NCI-H774 (cell line): Measurements from ENCODE around the gene CCS.
"Not testable (repeated sequence)": the region's sequence is repeated elsewhere in the genome, so short reads cannot be mapped to it uniquely, and the experiment has no call there.

Source experiments
- DNase-seq: peaks from one replicate; lab custom pipeline; 2025; lab: John Stamatoyannopoulos, UW

The CCS gene, protein sequence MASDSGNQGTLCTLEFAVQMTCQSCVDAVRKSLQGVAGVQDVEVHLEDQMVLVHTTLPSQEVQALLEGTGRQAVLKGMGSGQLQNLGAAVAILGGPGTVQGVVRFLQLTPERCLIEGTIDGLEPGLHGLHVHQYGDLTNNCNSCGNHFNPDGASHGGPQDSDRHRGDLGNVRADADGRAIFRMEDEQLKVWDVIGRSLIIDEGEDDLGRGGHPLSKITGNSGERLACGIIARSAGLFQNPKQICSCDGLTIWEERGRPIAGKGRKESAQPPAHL

DNA sequence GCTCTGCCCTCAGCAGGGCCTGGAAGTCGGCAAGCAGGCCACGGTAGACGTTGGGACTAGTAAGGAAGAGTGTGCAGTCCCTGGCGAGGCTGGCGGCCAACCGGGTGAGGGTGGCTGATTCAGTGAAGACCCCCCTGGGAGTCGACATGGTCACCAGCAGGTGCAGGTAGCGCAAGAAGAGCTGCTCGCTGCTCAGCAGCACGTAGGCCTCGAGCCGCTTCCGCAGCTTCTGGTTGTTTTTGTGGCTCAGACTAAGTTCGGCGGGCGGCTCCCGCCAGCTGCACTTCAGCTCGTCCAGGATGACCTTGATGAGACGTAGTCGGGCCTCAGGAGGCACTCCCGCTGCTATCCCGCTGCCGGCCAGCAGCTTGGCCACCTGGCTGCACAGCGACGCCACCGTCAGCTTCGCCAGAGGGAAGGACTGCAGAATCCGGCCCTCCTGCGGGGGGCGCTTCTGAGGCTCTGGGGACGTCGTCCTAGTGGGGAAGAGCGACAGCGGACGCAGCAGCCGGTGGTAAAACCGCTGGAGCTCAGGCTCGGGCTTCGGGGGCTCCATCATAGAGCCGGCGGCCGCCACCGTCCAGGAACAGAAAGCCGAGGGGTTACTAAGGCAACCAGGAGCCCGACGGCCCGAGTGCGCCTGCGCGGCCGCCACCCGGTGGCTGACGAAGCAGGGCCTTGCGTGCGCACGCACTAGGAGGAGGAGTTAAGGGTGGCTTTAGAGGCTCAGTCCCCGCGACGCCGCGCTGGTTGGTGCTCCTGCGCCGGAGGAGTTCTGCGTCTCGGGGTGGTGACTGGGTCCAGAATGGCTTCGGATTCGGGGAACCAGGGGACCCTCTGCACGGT, at the start of gene CCS, which contains the start of gene CCDC87:
Gene CCS (plus strand): TSS at position 729 of the 846 bp plus-strand sequence. CDS start 77 bp downstream, at position 806.
Gene CCDC87 (minus strand): TSS at position 607 of the 846 bp plus-strand sequence. CDS start 48 bp downstream, at position 559.
- DNase-seq, result peak; percentile 95

DNA sequence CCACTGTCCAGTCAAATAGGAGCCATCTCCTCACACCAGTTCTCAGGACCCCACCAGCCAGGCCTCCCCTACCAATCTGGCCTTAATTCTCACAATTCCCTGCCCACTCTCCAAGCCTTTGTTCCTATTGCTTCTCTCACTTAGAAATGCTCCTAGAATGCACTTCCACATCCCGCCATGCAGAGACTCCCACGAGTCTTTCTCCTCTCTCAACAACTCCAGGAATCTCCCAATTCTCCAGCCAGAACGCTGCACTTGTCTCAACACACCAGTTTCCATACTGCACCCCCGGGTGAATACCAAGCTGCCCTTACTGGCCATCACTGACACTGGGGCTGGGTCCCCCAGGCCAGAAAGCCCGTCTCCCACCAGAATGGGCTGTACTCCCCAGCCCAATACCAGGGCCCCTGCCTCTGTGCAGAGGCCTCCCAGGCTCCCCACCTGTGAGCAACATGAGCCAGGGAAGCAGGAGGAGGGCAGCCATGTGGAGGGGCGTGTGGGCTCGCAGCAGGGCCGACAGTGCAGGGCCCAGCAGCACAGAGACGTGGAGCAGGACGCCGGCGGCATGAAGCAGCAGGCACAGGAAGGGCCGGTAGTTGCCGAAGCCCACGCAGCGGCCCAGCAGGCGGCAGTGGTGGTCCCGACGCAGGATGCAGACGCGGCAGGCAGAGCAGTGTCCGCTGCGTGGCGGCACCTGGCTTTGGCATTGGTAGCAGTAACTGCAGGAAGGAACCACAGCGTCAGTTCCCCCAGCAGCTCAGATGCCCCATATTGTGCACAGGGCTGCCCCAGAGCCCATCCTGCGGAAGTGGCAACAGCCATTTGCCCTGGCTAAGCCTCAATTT, 49.5 kb upstream of the CCS start:
- DNase-seq, result no peak

DNA sequence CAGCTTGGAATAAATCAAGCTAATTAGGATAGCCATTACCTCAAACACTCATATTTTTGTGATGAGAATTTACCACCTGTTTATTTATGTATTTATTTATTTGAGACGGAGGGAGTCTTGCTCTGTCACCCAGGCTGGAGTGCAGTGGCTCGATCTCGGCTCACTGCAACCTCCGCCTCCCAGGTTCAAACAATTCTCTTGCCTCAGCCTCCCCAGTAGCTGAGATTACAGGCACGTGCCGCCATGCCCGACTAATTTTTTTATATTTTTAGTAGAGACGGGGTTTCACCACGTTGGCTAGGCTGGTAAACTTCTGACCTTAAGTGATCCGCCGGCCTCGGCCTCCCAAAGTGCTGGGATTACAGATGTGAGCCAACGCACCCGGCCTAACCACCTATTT, 48.0 kb upstream of the CCS start:
- not testable (repeated sequence) for DNase-seq

DNA sequence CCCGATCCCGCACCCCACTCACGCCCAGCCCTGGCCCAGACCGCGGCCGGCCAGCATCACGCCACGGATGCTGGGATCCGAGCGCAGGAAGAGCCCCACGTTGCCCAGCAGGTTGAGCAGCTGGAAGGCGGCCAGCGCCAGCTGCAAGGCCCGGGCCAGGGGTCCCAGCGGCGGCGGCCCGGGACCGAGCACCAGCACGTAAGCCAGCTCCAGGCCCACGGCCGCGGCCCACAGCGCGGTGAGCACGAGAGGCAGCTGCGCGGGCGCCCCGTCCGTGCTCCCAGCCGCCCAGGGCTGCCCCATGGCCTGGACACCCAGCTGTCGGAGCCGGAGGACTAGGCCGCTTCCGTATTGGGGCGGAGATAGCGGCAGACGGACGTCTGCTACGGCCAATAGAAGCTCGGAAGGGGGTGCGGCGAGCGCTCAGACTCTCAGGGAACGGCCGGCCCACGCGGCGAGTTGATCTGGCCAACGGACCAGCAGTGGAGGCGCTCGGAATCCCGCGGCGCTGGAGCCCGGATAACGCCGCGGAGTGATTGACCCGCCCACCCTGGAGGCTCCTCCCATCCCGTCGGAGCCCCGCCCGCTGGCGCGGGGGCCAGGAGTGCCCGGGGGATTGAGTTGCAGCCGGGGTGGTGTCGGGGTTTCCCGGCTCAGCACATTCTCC, 47.2 kb upstream of the CCS start, which contains the start of gene ZDHHC24:
Gene ZDHHC24 (minus strand): TSS at position 348 of the 667 bp plus-strand sequence. CDS start 45 bp downstream, at position 303.
- DNase-seq, result peak; percentile 98

DNA sequence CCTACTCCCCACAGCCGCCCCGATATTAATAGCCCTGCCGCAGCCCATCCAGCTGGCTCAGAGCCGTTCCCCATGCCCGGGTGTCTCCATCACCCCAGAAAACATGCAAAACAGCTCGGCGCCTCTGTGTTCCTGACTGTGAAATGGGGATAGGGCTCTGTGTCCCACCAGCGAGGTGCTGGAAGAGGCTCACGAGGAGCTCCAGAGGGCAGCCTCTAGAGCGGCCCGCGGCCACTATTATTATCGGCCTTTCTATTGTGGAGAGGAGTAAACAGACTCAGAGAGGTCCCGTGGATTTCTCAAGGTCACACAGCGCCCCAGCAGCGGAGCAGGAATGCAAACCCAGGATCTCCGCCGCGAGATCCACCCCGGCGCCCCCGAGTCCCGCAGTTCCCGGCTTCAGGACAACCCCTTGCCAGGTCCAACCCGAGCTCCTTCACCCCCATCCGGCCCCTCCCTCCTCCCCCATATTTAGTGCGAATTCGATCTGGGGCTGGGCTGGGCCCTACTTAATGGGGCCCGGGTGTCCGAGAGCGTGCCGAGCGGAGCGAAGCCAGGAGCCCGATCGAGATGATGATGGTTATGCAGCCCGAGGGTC, 46.5 kb upstream of the CCS start, which contains the start of gene ACTN3:
Gene ACTN3 (plus strand): TSS at position 536 of the 598 bp plus-strand sequence. CDS start 35 bp downstream, at position 571.
- DNase-seq, result no peak

DNA sequence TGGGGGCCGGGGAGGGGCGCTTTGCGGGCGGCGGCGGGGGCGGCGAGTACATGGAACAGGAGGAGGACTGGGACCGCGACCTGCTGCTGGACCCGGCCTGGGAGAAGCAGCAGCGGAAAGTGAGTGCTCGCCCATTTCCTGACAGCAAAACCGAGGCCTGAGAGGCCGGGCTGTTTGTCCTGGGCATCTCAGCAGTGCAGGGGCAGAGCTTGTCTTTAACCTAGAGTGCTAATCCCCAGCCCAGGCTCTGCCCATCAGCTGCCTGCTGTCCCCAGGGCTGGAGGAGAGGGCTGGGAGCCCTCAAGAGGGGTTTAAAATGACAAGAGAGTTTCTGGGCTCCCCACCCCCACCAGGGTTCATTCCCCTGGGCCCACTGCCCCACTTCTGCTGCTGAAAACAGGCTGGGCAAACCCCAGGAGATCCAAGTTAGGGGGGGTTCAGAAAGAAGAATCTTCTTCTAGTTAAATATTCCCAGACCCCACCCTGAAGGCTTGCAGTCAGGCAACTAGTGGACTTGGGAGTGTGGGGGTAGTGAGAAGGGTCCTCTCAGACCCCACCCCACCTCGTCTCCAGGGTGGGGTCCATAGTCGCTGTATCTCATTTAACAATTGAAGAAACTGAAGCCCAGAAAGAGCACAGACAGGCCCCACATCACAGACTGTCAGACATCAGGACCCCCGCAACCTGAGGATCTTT, 45.9 kb upstream of the CCS start:
- no peak for DNase-seq

DNA sequence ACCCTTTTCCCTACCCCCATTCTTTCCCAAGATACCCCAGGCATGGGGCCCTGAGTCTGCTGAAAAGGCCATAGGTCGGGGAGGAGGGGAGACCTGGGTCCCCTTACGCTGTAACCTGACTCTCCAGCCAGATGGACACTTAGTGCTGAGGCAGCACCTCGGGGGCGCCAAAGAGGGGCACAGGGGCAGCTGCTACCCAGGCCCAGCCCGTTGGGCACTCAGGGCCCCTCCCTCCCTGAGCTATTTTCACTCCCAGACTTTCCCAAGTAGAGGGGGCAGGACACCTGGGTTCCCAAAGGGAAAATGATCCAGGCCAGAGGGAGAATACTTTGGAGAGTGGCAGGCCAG, 45.3 kb upstream of the CCS start:
- DNase-seq, result no peak

DNA sequence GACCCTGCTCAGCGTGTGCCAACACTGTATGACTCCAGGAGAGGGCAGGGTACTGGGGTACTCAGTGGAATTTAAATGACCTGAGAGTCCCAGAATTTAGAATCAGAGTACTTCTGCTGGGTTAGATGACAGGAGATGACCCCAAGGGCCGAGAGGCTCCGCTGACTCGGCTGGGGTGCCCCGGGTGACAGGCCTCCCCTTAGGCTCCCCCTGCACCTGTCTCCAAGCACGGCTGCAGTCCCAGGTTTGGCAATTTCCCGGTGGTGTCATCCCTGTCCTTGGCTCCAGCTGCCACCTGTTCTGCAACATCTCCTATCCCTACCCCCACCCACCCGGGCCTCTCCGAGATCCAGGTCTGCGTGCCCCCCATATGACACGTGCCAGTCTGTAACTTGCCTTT, 44.9 kb upstream of the CCS start:
- DNase-seq, result no peak

DNA sequence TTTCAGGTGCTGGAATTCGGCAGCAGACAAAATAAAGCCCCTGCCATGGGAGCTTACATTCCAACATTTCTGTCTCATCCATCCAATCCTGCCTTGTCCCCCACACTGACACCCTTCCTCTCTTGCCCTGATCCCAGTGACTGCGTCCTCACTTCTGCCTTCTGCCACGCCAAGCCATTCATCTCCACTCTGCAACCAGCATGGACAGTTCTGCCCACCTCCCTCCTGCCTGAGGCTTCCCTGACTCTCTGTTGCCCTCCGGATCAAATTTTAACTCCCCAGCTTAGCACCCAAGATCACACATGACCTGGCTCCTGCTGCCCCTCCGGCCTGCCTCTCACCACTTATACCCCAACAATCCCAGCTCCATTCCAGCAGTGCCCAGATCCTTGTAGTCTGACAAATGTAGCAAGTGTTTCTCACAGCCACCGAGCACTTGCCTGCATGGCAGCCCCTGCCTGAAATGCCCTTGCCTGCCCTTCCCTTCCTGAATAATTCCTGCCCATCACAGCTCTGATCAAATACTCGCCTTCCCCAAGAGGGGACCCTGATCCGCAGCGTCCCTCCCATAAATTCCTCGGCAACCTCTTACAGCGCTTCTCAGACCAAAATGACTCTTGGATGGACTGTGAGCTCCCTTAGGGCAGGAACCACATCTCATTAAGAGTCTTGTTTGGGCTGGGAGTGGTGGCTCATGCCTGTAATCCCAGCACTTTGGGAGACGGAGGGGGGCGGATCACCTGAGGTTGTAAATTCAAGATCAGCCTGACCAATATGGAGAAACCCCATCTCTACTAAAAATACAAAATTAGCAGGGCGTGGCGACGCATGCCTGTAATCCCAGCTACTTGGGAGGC, 44.0 kb upstream of the CCS start:
- no peak for DNase-seq

DNA sequence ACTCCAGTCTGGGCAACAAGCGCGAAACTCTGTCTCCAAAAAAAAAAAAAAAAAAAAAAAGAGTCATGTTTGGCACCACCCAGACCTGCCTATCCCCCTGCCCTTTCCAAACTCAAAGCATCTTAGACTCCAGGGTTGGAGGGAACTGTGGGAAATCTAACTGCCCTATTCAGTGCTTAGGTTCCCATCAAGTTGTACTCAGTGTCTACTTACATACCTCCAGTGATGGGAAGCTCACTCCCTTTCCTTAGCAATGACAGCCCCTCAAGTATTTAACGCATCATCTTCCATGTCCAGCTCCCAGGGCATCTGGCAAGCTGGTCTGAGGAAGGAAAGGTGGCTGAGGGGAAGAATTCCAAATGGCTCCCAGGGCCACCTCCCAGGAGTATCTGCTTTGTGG, 43.3 kb upstream of the CCS start:
- DNase-seq, result no peak

DNA sequence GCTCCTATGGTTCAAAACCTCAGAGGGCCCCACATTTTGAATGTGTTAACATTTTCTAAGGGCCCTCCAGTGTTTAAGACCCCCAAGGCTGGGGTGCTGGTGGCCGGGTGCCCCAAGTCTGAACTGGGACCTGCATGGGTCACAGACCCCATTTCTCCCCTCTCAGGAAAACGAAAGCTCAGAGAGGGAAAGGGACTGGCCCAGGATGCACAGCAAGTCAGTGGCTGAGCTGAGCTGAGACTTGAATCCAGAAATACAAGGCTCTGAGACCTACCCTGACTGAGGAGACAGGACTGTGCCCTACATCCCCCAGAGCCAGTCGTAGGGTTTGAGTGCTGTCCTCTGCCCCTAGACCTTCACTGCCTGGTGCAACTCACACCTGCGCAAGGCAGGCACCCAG, 42.1 kb upstream of the CCS start:
- DNase-seq, result no peak

DNA sequence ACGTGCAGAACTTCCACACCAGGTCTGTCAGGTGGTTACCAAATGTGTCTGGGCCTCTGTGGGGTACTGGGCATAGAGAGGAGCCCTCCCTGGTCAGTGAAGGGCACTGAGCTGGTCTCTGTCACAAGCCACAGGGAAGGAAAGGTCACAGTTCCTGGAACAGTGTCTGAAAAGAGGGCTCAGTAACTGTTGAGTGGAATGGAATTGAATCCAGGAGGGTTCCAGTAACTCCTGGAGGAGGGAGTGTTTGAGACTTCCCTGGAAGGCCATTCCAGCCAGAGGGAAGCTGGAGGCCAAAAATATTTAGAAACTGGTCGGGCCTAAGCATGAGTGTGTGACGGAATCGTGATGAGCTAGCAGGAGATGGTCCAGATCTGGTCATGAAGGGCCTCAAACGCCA, 38.4 kb upstream of the CCS start:
- DNase-seq, result no peak

DNA sequence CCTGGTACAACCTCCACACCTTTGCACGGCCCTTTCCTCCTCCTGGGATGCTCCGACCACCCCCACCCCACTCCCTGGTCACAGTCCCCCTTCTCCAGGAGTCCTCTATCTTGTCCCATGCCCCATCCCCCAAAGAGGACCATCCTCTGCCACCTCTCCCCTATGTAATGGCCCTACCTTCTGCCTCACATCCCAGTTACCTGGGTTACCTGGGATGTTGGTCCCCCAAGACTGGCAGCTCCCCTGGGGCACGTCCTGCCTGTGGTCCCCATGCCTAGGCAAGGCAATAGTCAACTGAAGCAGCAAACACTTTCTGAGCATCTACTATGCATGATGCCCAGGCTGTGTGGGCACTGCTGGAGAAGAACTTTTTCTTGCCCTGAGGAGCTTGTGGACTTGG, 37.6 kb upstream of the CCS start:
- DNase-seq, result no peak

DNA sequence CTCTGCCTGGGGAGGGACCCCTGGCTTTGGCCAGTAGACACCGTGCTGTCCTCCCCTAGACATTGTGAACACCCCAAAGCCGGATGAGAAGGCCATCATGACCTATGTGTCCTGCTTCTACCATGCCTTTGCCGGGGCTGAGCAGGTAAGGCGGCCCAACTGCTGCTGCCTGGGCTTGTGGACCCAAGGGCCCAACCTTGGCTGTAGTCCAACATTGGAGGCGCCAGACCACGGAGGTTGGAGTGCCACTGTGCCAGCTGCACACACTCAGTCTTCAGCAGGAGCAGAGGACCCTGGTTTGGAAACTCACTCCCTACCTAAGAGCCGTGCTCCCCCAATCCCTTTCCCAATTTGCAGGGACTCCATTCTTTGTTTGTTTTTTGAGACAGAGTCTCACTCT, 36.9 kb upstream of the CCS start:
- peak; percentile 24 for DNase-seq

DNA sequence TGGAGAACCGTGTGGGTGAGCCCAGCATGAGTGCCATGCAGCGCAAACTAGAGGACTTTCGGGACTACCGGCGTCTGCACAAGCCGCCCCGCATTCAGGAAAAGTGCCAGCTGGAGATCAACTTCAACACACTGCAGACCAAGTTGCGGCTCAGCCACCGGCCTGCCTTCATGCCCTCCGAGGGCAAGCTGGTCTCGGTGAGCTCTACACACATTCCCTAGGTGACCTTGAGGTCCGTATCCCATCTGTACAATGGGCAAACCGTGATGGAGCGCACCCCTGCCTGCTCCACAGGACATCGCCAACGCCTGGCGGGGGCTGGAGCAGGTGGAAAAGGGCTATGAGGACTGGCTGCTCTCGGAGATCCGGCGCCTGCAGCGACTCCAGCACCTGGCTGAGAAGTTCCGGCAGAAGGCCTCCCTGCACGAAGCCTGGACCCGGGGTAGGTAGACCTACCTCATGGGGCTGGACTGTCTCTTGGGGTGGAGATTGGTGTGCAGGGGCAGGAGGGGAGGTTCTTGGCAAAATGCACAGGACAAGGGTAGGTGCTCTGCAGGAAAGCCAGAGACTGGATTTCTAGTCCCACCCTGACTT, 35.2 kb upstream of the CCS start:
- no peak for DNase-seq

DNA sequence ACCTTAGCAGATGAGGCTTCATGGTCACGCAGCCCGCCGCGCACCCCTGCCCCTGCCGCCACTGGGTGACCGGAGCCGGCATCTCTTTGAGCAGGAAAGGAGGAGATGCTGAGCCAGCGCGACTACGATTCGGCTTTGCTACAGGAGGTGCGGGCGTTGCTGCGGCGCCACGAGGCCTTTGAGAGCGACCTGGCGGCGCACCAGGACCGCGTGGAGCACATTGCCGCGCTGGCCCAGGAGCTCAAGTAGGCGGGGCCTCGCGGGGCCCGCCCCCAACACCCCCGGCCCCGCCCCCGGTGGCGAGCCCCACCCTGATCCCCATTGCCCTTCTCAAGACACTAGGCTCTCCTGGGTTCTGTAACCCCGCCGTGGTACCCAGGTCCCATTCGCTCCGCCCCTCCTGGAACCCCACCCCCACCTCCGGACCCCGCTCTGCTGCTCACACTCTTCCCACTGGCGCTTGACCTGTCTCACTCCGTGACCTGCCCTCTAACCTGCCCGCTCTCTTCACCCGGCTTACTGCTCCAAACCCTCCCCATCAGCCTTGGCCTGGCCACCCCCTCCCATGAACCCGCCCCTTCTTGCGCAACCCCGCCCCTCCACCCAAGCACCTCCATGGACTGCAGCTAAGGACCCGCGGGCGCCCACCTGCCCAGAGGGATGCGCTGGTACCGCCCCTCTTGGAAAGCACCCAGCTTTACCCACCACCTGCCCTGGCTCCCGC, 33.7 kb upstream of the CCS start:
- DNase-seq, result no peak

DNA sequence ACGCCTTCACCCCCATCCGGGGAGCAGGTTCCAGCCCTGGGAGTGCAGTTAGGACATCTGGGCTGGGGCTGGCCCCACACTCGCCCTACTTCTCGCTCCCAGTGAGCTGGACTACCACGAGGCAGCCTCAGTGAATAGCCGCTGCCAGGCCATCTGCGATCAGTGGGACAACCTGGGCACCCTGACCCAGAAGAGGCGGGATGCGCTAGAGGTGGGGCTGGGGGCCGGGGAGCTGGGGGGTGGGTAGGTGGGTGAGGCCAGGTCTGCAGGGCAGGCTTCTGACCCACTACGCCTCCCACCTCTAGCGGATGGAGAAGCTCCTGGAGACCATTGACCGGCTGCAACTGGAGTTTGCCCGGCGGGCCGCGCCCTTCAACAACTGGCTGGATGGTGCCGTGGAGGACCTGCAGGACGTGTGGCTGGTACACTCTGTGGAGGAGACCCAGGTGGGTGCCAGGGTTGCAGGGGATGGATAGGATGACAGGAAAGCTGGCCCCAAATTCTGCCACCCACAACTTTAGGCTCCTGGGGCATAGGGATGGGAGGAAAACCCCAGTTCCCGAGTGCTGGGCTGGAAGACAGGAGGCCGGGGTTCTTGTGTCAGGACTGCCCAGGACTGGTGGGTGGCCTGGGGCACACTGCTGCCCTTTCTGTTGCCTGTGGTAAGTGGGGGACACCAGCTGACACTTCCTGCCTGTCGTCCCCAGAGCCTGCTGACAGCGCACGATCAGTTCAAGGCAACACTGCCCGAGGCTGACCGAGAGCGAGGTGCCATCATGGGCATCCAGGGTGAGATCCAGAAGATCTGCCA, 32.9 kb upstream of the CCS start:
- no peak for DNase-seq
